Activated CD8-positive, alpha-beta T cell treated with anti-CD3 and anti-CD28 coated beads for 36 hours (primary cell): ENCODE measurements around the gene PTPN1. TPM values are rescaled to one million over a fixed set of nuclear protein-coding genes. Genes with fewer than 3 reads are reported as not detected.
"Not testable (repeated sequence)": the region's sequence is repeated elsewhere in the genome, so short reads cannot be mapped to it uniquely, and the experiment has no call there.

Experiments used
- ATAC-seq: fragments of 200-7000 bp; cut with Tn5 transposase; one replicate; pipeline ENCODE4 v1.10.0; 2021; ENCODE audit warnings: mild to moderate bottlenecking, moderate library complexity
- CTCF ChIA-PET: fragments of 350-600 bp; sonication (Branson Sonifier 250); formaldehyde crosslinking; loops from one replicate; lab custom pipeline; 2021; ENCODE audit warnings: antibody characterized with exemption; lab: Charles Lee
- POLR2A ChIA-PET: fragments of 350-600 bp; sonication (Branson Sonifier 250); formaldehyde crosslinking; loops from one replicate; lab custom pipeline; 2021; ENCODE audit warnings: antibody characterized with exemption; lab: Charles Lee
- DNase-seq: peaks from one replicate; pipeline ENCODE4 v3.0.0-alpha.2; 2020
- H3K27ac Mint-ChIP-seq: one replicate; pipeline ENCODE4 v1.8.0; 2021; ENCODE audit warnings: mild to moderate bottlenecking, mixed read lengths
- H3K27me3 Mint-ChIP-seq: one replicate; pipeline ENCODE4 v1.8.0; 2021; ENCODE audit warnings: mixed read lengths
- H3K36me3 Mint-ChIP-seq: one replicate; pipeline ENCODE4 v1.8.0; 2021; ENCODE audit warnings: low read depth, mixed read lengths
- H3K4me1 Mint-ChIP-seq: one replicate; pipeline ENCODE4 v1.8.0; 2021; ENCODE audit warnings: low read depth, mixed read lengths
- H3K4me3 Mint-ChIP-seq: one replicate; pipeline ENCODE4 v1.8.0; 2021; ENCODE audit warnings: mild to moderate bottlenecking, moderate library complexity, mixed read lengths
- H3K9me3 Mint-ChIP-seq: one replicate; pipeline ENCODE4 v1.8.0; 2021; ENCODE audit warnings: mixed read lengths
- CTCF ChIP-seq: fragments of 200-600 bp; IDR thresholded peaks from one replicate; pipeline ENCODE4 v1.8.0; 2022; ENCODE audit warnings: antibody characterized with exemption, mild to moderate bottlenecking
- intact Hi-C: fragments of 100-400 bp; cut with micrococcal nuclease; formaldehyde crosslinking; loops from one replicate; pipeline ENCODE4 v1.10.0; 2022
- total RNA-seq, 2 experiments: library from RNA; stranded (reverse); gene quantifications; one replicate each; pipeline ENCODE4 v1.2.3, GENCODE V29; 2021

The PTPN1 gene
- total RNA-seq, 2 experiments from 2014 or later: 65.1 to 66.6 TPM

DNA sequence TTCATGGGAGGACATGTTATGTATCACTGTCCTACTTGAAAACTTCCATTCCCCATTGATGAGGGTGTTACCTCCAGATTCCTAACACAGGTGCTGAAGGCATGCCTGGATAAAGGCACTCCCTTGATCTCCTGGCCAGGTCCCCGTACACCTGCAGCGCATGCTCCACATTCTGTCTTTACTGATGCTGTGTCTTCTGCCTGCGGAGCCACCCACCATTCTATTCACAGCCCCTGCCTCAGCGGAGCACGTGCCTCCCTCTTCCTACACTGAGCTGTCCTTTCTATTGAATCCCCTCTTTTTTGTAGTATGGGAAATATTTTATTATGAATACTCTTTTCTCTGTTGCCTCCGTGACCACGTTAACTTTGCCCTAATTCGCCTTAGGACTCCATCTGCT, 25.0 kb downstream of the PTPN1 start:
- intact Hi-C loops: no loop called here
- ChIA-PET POLR2A (interaction anchor here (1.3 to 1.5 kb wide), 2 partner anchors 12 to 17 kb away, joined by 3 to 4 read pairs; no protein-coding TSS in a partner anchor), CTCF (interaction anchor here (0.8 to 1.3 kb wide), 3 partner anchors 10 to 12 kb away, joined by 3 to 5 read pairs (median 3); no protein-coding TSS in a partner anchor)
- no peaks in the 10 kb centered on the region for H3K27me3 Mint-ChIP-seq
- no peak for TF ChIP-seq CTCF
- peaks cover 16% of the 10 kb centered on the region for H3K36me3 Mint-ChIP-seq
- H3K9me3 Mint-ChIP-seq: no peaks in the 10 kb centered on the region
- ATAC-seq (no peak), DNase-seq (no peak)
- peaks cover 64% of the 10 kb centered on the region for H3K4me1 Mint-ChIP-seq
- H3K4me3 Mint-ChIP-seq: no peak overlapping the region
- no peak overlapping the region for H3K27ac Mint-ChIP-seq

DNA sequence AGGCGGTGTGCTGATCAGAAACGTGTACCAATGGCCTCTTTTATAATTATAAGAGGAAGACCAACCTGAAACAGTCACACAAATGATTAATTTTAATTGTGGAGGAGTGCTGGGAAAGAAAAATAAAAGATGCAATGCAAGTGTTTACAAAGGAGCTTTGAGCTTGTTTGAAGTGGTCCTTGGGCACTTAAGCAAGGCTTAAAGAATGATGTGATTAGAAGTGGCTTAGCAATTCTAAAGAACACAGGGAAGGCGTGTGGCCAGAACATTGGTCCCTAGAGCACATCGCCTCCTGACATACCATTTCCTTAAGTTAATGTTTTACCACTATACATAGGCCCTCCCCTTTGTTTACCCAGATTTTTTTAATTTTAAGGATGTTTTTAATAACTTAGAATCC, 26.1 kb downstream of the PTPN1 start:
- DNase-seq (no peak), ATAC-seq (no peak)
- CTCF ChIA-PET: interaction anchor here (1.7 to 2.0 kb wide), 2 partner anchors 40 to 53 kb away, joined by 5 read pairs; no protein-coding TSS in a partner anchor
- POLR2A ChIA-PET: interaction anchor here (1.1 to 2.5 kb wide), 3 partner anchors 9 to 16 kb away, joined by 3 to 9 read pairs (median 3); no protein-coding TSS in a partner anchor
- Mint-ChIP-seq H3K36me3 (peaks cover 27% of the 10 kb centered on the region), H3K27ac (no peak overlapping the region), H3K27me3 (no peaks in the 10 kb centered on the region), H3K4me3 (no peak overlapping the region), H3K4me1 (peaks cover 71% of the 10 kb centered on the region), H3K9me3 (no peaks in the 10 kb centered on the region)
- intact Hi-C loops: no loop called here
- TF ChIP-seq CTCF: no peak

GRCh38 chr20:50537546-50538201, 27.5 kb downstream of the PTPN1 start:
- no peaks in the 10 kb centered on the region for H3K27me3 Mint-ChIP-seq
- ATAC-seq (no peak), DNase-seq (no peak)
- ChIA-PET POLR2A (interaction anchor here (1.1 to 2.5 kb wide), 5 partner anchors 8 to 57 kb away, joined by 3 to 9 read pairs (median 3); no protein-coding TSS in a partner anchor), CTCF (interaction anchor here (1.0 to 2.0 kb wide), 6 partner anchors 32 to 54 kb away, joined by 4 to 5 read pairs (median 4); no protein-coding TSS in a partner anchor)
- TF ChIP-seq CTCF: no peak
- H3K36me3 Mint-ChIP-seq: peaks cover 29% of the 10 kb centered on the region
- peaks cover 74% of the 10 kb centered on the region for H3K4me1 Mint-ChIP-seq
- intact Hi-C loops: no loop called here
- no peak overlapping the region for H3K4me3 Mint-ChIP-seq
- H3K9me3 Mint-ChIP-seq: no peaks in the 10 kb centered on the region
- no peak overlapping the region for H3K27ac Mint-ChIP-seq

DNA sequence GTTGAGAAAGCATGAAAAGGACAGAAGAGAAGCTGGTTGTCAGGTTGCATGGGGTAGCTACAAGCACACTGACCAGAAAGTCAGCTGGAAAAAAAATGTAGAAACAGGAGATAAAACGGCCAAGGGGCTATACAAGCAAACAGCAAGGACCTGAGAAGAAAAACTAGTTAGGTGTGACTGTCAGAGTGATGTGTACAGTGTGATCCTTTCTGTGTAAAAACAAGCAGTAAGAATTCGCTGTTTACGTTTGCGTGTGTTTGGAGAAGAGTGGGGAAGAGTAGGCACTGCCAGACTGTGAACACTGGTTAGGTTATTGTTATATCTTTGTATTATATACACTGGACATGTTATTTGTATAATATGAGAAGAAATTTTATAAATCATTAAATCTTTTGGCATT, 28.1 kb downstream of the PTPN1 start:
- Mint-ChIP-seq H3K27ac (no peak overlapping the region), H3K36me3 (peaks cover 30% of the 10 kb centered on the region), H3K4me3 (no peak overlapping the region), H3K9me3 (no peaks in the 10 kb centered on the region), H3K4me1 (peaks cover 72% of the 10 kb centered on the region), H3K27me3 (no peaks in the 10 kb centered on the region)
- ChIA-PET CTCF (interaction anchor here (1.0 to 1.5 kb wide), 4 partner anchors 32 to 50 kb away, joined by 4 to 5 read pairs (median 4); no protein-coding TSS in a partner anchor), POLR2A (interaction anchor here (1.1 to 2.5 kb wide), 3 partner anchors 12 to 18 kb away, joined by 3 to 9 read pairs (median 4); no protein-coding TSS in a partner anchor)
- no peak for DNase-seq
- no peak for TF ChIP-seq CTCF
- no peak for ATAC-seq
- intact Hi-C loops: no loop called here

- H3K9me3 Mint-ChIP-seq, H3K4me3 Mint-ChIP-seq, intact Hi-C loops, H3K27ac Mint-ChIP-seq, ATAC-seq, DNase-seq, H3K27me3 Mint-ChIP-seq: not testable (repeated sequence)
- Mint-ChIP-seq H3K36me3 (peaks cover 28% of the 10 kb centered on the region), H3K4me1 (peaks cover 73% of the 10 kb centered on the region)
- CTCF ChIA-PET: interaction anchor here (1.0 kb wide), 1 partner anchor 30 kb away, joined by 3 read pairs; no protein-coding TSS in a partner anchor
- POLR2A ChIA-PET: interaction anchor here (1.3 kb wide), 1 partner anchor 14 kb away, joined by 3 read pairs; no protein-coding TSS in a partner anchor
These were observed 29.6 kb downstream of the PTPN1 start for GRCh38 chr20:50539798-50540197.
